Stomach (tissue), 4 donors: Measurements from ENCODE around the gene UGT1A10.

Experiments
- EP300 ChIP-seq: sonication (generic); formaldehyde crosslinking; IDR thresholded peaks from one replicate; pipeline ENCODE4 v1.6.1; 2017; ENCODE audit warnings: antibody characterized with exemption
- POLR2A ChIP-seq, 4 donors: fragments of 450-650 bp; IDR thresholded peaks; one replicate each; pipeline ENCODE4 v1.6.1; 2016; ENCODE audit warnings: antibody characterized with exemption in 4 of 4, control low read depth in 2 of 4, mild to moderate bottlenecking in 1 of 4, moderate library complexity in 1 of 4
- POLR2AphosphoS5 ChIP-seq, 3 donors: sonication (generic); formaldehyde crosslinking; IDR thresholded peaks; one replicate each; pipeline ENCODE4 v1.6.1; 2016; ENCODE audit warnings: antibody characterized with exemption in 3 of 3
- TF ChIP-seq, protein P1 (sequence below), 7 experiments: fragments of 450-650 bp in 4 of 7; fragments of 200-600 bp in 3 of 7; sonication (generic) in 3 of 7; IDR thresholded peaks; one replicate each; pipeline ENCODE4 v1.5.1; 2016 to 2019; ENCODE audit warnings: antibody characterized with exemption in 7 of 7, control low read depth in 2 of 7, mild to moderate bottlenecking in 1 of 7

GRCh38 chr2:233639860-233640259 is 3.6 kb downstream of the UGT1A10 start:
- TF ChIP-seq, protein P1, sequence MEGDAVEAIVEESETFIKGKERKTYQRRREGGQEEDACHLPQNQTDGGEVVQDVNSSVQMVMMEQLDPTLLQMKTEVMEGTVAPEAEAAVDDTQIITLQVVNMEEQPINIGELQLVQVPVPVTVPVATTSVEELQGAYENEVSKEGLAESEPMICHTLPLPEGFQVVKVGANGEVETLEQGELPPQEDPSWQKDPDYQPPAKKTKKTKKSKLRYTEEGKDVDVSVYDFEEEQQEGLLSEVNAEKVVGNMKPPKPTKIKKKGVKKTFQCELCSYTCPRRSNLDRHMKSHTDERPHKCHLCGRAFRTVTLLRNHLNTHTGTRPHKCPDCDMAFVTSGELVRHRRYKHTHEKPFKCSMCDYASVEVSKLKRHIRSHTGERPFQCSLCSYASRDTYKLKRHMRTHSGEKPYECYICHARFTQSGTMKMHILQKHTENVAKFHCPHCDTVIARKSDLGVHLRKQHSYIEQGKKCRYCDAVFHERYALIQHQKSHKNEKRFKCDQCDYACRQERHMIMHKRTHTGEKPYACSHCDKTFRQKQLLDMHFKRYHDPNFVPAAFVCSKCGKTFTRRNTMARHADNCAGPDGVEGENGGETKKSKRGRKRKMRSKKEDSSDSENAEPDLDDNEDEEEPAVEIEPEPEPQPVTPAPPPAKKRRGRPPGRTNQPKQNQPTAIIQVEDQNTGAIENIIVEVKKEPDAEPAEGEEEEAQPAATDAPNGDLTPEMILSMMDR (IDR thresholded peaks at IDR 0.05) = no peak
- TF ChIP-seq POLR2A (IDR thresholded peaks at IDR 0.05) = no peak
- TF ChIP-seq POLR2AphosphoS5 (IDR thresholded peaks at IDR 0.05) = no peak
- no peak for TF ChIP-seq EP300
